A549 (cell line): ENCODE results near the gene TM4SF20. TPM values are rescaled to one million over a fixed set of nuclear protein-coding genes. Genes with fewer than 3 reads are reported as not detected.

Experiments
- ATAC-seq, 2 experiments: fragments of 200-7000 bp in 1 of 2; fragments of >200 bp in 1 of 2; cut with Nextera tagmentation in 1 of 2; cut with Tn5 transposase in 1 of 2; 3 replicates each; pipeline versions ENCODE4 v1.8.0 to v1.9.1; 2018 to 2020; ENCODE audit warnings: mild to moderate bottlenecking in 1 of 2, moderate library complexity in 1 of 2
- CTCF ChIA-PET: fragments of 300-600 bp; sonication (Branson Sonifier 250); formaldehyde crosslinking; extraction: SDS; loops from one replicate; lab custom pipeline; 2021; ENCODE audit warnings: antibody characterized with exemption, inconsistent platforms; lab: Yijun Ruan, JAX
- POLR2A ChIA-PET: fragments of 350-600 bp; formaldehyde crosslinking; extraction: SDS; loops from one replicate; lab custom pipeline; 2021; ENCODE audit warnings: antibody characterized with exemption, inconsistent platforms; lab: Yijun Ruan, JAX
- DNase-seq, 2 experiments: peaks; one replicate each; pipeline versions ENCODE4 v3.0.0 to v3.0.0-alpha.2; 2011 to 2016; ENCODE audit warnings: low read depth in 1 of 2, low spot score in 1 of 2
- FAIRE-seq: peaks from 2 replicates; lab custom pipeline; 2011; peaks lifted over from hg19 to GRCh38; lab: Jason Lieb, UNC
- H3K27ac ChIP-seq, 2 experiments: fragments of >200 bp; sonication (Bioruptor Twin); formaldehyde crosslinking; 3 replicates each; pipeline ENCODE4 v1.5.1; 2016 to 2017
- H3K4me1 ChIP-seq: fragments of >200 bp; sonication (Bioruptor Twin); formaldehyde crosslinking; 3 replicates; pipeline ENCODE4 v1.6.1; 2016
- H3K4me2 ChIP-seq: fragments of >200 bp; sonication (Bioruptor Twin); formaldehyde crosslinking; 3 replicates; pipeline ENCODE4 v1.6.1; 2016
- H3K4me3 ChIP-seq: fragments of >200 bp; sonication (Bioruptor Twin); formaldehyde crosslinking; 3 replicates; pipeline ENCODE4 v1.5.1; 2016
- H3K9me3 ChIP-seq: fragments of >200 bp; sonication (Bioruptor Twin); formaldehyde crosslinking; 3 replicates; pipeline ENCODE4 v1.6.1; 2016
- CTCF ChIP-seq: fragments of >200 bp; sonication (Bioruptor Twin); formaldehyde crosslinking; IDR thresholded peaks from 3 replicates; pipeline ENCODE4 v1.5.1; 2016
- E2F6 ChIP-seq: IDR thresholded peaks from 2 replicates; pipeline ENCODE4 v1.6.1; 2012; ENCODE audit warnings: low read depth, borderline replicate concordance
- ELK1 ChIP-seq: fragments of 150-350 bp; IDR thresholded peaks from 2 replicates; pipeline ENCODE4 v1.6.1; 2014; ENCODE audit warnings: low read depth, mild to moderate bottlenecking, low read length
- FOSL2 ChIP-seq, 2 experiments: fragments of 450-650 bp in 1 of 2; fragments of >200 bp in 1 of 2; sonication (Bioruptor Twin) in 1 of 2; formaldehyde crosslinking; IDR thresholded peaks; 2 replicates each; pipeline versions ENCODE4 v1.5.0 to v1.6.1; 2016 to 2020; ENCODE audit warnings: mild to moderate bottlenecking in 1 of 2, moderate library complexity in 1 of 2
- FOXS1 ChIP-seq: fragments of 250-450 bp; sonication (Bioruptor Pico); IDR thresholded peaks from 2 replicates; pipeline ENCODE4 v1.5.0; 2020; ENCODE audit warnings: mild to moderate bottlenecking, moderate library complexity
- GATA3 ChIP-seq: IDR thresholded peaks from 2 replicates; pipeline ENCODE4 v1.6.1; 2012; ENCODE audit warnings: borderline replicate concordance
- HOXB5 ChIP-seq: fragments of 250-450 bp; sonication (Bioruptor Pico); IDR thresholded peaks from 2 replicates; pipeline ENCODE4 v1.5.0; 2020; ENCODE audit warnings: mild to moderate bottlenecking, moderate library complexity
- JUN ChIP-seq, 2 experiments: fragments of >200 bp; sonication (Bioruptor Twin); formaldehyde crosslinking; IDR thresholded peaks; 2 replicates in 1 of 2; 3 replicates in 1 of 2; pipeline ENCODE4 v1.6.1; 2016 to 2017
- KDM5A ChIP-seq: fragments of 200-600 bp; sonication (generic); IDR thresholded peaks from 2 replicates; pipeline ENCODE4 v1.6.1; 2016; ENCODE audit warnings: antibody characterized with exemption, mild to moderate bottlenecking
- MAFK ChIP-seq: fragments of 450-650 bp; IDR thresholded peaks from 2 replicates; pipeline ENCODE4 v1.6.1; 2014; ENCODE audit not compliant: partially characterized antibody
- MAZ ChIP-seq: fragments of 150-350 bp; IDR thresholded peaks from 2 replicates; pipeline ENCODE4 v1.6.1; 2014; ENCODE audit warnings: antibody characterized with exemption, low read depth, low read length, borderline replicate concordance
- PBX3 ChIP-seq: IDR thresholded peaks from 2 replicates; pipeline ENCODE4 v1.6.1; 2012
- PHF8 ChIP-seq: fragments of 200-600 bp; sonication (generic); IDR thresholded peaks from 2 replicates; pipeline ENCODE4 v1.6.1; 2016; ENCODE audit warnings: low read depth, mild to moderate bottlenecking, antibody characterized with exemption, moderate library complexity, borderline replicate concordance
- POLR2A ChIP-seq: IDR thresholded peaks from 2 replicates; pipeline ENCODE4 v1.6.1; 2012; ENCODE audit warnings: mild to moderate bottlenecking, low read length
- WGBS: methylation state at CpG from one replicate; pipeline ENCODE4 v1.1.6; 2017; ENCODE audit errors: missing lambda C conversion rate; 5-methylcytosine and 5-hydroxymethylcytosine counted together
- polyA plus RNA-seq, 4 experiments: library from polyadenylated mRNA; depleted of rRNA in 3 of 4; stranded (reverse); fragments of >200 nt; fragmentation: RNase III in 1 of 4; extraction: RNeasy Plus Mini Kit Qiagen cat#74134 plus additional on column Dnase treatment in 1 of 4; gene quantifications; 2 replicates in 3 of 4; 3 replicates in 1 of 4; pipeline ENCODE4 v1.2.3, GENCODE V29; 2011 to 2017
- TF ChIP-seq, protein P1 (sequence below): fragments of 250-450 bp; sonication (Bioruptor Pico); IDR thresholded peaks from 2 replicates; pipeline ENCODE4 v1.5.0; 2021; ENCODE audit warnings: mild to moderate bottlenecking, moderate library complexity, borderline replicate concordance
- TF ChIP-seq, protein P2 (sequence below): fragments of 200-600 bp; sonication (generic); IDR thresholded peaks from 2 replicates; pipeline ENCODE4 v1.6.1; 2016; ENCODE audit warnings: antibody characterized with exemption, mild to moderate bottlenecking, moderate library complexity

Gene TM4SF20
- polyA plus RNA-seq, 2 of the 4 experiments (the other 2 are of a cell fraction): 59.3 to 136 TPM

- Histone ChIP-seq H3K4me3 (no peak overlapping the region), H3K4me2 (0 out of 3 replicates have a peak overlapping the region, but pooled peaks have one; percentile 8), H3K9me3 (no peaks in the 10 kb centered on the region), H3K4me1 (peaks cover 72% of the 10 kb centered on the region), H3K27ac (peak overlapping the region; percentile 80 to 99; a peak in 5 of 6 replicates)
- ChIA-PET CTCF (interaction anchor here (0.6 to 1.5 kb wide), 2 partner anchors 32 to 196 kb away, joined by 3 to 5 read pairs; no protein-coding TSS in a partner anchor), POLR2A (no interaction called here)
- no peak for TF ChIP-seq E2F6
- TF ChIP-seq FOSL2 (IDR thresholded peaks at IDR 0.05): no peak
- no peak for TF ChIP-seq FOSL2 (CRISPR knock-in tag; IDR thresholded peaks at IDR 0.05)
- TF ChIP-seq, protein P1, sequence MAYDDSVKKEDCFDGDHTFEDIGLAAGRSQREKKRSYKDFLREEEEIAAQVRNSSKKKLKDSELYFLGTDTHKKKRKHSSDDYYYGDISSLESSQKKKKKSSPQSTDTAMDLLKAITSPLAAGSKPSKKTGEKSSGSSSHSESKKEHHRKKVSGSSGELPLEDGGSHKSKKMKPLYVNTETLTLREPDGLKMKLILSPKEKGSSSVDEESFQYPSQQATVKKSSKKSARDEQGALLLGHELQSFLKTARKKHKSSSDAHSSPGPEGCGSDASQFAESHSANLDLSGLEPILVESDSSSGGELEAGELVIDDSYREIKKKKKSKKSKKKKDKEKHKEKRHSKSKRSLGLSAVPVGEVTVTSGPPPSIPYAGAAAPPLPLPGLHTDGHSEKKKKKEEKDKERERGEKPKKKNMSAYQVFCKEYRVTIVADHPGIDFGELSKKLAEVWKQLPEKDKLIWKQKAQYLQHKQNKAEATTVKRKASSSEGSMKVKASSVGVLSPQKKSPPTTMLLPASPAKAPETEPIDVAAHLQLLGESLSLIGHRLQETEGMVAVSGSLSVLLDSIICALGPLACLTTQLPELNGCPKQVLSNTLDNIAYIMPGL (CRISPR knock-in tag): no peak
- no peak for TF ChIP-seq HOXB5
- TF ChIP-seq PHF8: no peak
- no peak for TF ChIP-seq GATA3
- TF ChIP-seq PBX3: no peak
- no peak for TF ChIP-seq ELK1
- no peak for TF ChIP-seq CTCF
- no peak for TF ChIP-seq POLR2A
- TF ChIP-seq MAZ: no peak
- TF ChIP-seq, protein P2, sequence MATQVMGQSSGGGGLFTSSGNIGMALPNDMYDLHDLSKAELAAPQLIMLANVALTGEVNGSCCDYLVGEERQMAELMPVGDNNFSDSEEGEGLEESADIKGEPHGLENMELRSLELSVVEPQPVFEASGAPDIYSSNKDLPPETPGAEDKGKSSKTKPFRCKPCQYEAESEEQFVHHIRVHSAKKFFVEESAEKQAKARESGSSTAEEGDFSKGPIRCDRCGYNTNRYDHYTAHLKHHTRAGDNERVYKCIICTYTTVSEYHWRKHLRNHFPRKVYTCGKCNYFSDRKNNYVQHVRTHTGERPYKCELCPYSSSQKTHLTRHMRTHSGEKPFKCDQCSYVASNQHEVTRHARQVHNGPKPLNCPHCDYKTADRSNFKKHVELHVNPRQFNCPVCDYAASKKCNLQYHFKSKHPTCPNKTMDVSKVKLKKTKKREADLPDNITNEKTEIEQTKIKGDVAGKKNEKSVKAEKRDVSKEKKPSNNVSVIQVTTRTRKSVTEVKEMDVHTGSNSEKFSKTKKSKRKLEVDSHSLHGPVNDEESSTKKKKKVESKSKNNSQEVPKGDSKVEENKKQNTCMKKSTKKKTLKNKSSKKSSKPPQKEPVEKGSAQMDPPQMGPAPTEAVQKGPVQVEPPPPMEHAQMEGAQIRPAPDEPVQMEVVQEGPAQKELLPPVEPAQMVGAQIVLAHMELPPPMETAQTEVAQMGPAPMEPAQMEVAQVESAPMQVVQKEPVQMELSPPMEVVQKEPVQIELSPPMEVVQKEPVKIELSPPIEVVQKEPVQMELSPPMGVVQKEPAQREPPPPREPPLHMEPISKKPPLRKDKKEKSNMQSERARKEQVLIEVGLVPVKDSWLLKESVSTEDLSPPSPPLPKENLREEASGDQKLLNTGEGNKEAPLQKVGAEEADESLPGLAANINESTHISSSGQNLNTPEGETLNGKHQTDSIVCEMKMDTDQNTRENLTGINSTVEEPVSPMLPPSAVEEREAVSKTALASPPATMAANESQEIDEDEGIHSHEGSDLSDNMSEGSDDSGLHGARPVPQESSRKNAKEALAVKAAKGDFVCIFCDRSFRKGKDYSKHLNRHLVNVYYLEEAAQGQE: no peak
- no peak for TF ChIP-seq JUN (IDR thresholded peaks at IDR 0.05)
- no peak for TF ChIP-seq FOXS1 (CRISPR knock-in tag)
- no peak for TF ChIP-seq KDM5A
- TF ChIP-seq MAFK: no peak
- DNase-seq (no peak), FAIRE-seq (no peak), ATAC-seq (no peak)
- WGBS: 93% methylated on average over 6 of the region's 6 CpGs
Observed at GRCh38 chr2:227374158-227374557, 4.9 kb downstream of the TM4SF20 start.
